Measurements from ENCODE around the gene FLAD1.

GRCh38 chr1:154935749-154936554 lies 47.2 kb upstream of the FLAD1 start:
- TF ChIP-seq BHLHE40 (IDR thresholded peaks at IDR 0.05; ENCODE audit: borderline replicate concordance) (no peak), SP1 (IDR thresholded peaks at IDR 0.05) (no peak), L3MBTL2 (conservative IDR thresholded peaks at IDR 0.05) (no peak), FOXK2 (IDR thresholded peaks at IDR 0.05) (no peak), ELF4 (IDR thresholded peaks at IDR 0.05) (no peak), CTBP1 (IDR thresholded peaks at IDR 0.05; ENCODE audit: borderline replicate concordance) (no peak), SUZ12 (IDR thresholded peaks at IDR 0.05) (no peak), ARNT (IDR thresholded peaks at IDR 0.05) (no peak), FOXM1 (IDR thresholded peaks at IDR 0.05; ENCODE audit: borderline replicate concordance) (no peak), NFRKB (IDR thresholded peaks at IDR 0.05) (no peak), HDGF (IDR thresholded peaks at IDR 0.05; ENCODE audit: borderline replicate concordance) (no peak), FOXA1 (IDR thresholded peaks at IDR 0.05) (no peak), LEF1 (IDR thresholded peaks at IDR 0.05; ENCODE audit: borderline replicate concordance) (no peak)
- TF ChIP-seq, protein P1, sequence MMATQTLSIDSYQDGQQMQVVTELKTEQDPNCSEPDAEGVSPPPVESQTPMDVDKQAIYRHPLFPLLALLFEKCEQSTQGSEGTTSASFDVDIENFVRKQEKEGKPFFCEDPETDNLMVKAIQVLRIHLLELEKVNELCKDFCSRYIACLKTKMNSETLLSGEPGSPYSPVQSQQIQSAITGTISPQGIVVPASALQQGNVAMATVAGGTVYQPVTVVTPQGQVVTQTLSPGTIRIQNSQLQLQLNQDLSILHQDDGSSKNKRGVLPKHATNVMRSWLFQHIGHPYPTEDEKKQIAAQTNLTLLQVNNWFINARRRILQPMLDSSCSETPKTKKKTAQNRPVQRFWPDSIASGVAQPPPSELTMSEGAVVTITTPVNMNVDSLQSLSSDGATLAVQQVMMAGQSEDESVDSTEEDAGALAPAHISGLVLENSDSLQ (IDR thresholded peaks at IDR 0.05), result no peak

Data from HEK293T (cell line).